GM18499 (cell line): ENCODE results near the gene DOCK4.
A peak's percentile ranks its signal among the peaks of the same experiment; 100 is the strongest.

ENCODE experiments used
- ATAC-seq: cut with Tn5 transposase; IDR thresholded peaks from one replicate; pipeline ENCODE4 v1.9.1; 2021; ENCODE audit warnings: moderate number of reproducible peaks; ENCODE audit not compliant: insufficient read depth, unreplicated experiment

The DOCK4 gene

GRCh38 chr7:111878785-111879184, 327.4 kb downstream of the DOCK4 start:
- ATAC-seq = no peak

- ATAC-seq = no peak
Measured at GRCh38 chr7:111877931-111878330, 328.3 kb downstream of the DOCK4 start.

- no peak for ATAC-seq
Measured at GRCh38 chr7:111873963-111874690, 332.1 kb downstream of the DOCK4 start.

GRCh38 chr7:111873326-111873646, 332.9 kb downstream of the DOCK4 start:
- ATAC-seq = no peak

- no peak for ATAC-seq
Measured at GRCh38 chr7:111872450-111873325, 333.5 kb downstream of the DOCK4 start.

GRCh38 chr7:111871283-111871682, 334.9 kb downstream of the DOCK4 start:
- ATAC-seq = no peak

GRCh38 chr7:111869280-111869679, 336.9 kb downstream of the DOCK4 start:
- ATAC-seq = no peak

GRCh38 chr7:111867348-111867931, 338.8 kb downstream of the DOCK4 start:
- no peak for ATAC-seq

- ATAC-seq = no peak
Measured at GRCh38 chr7:111866787-111867186, 339.4 kb downstream of the DOCK4 start.

GRCh38 chr7:111865430-111865829, 340.8 kb downstream of the DOCK4 start:
- ATAC-seq = no peak

- no peak for ATAC-seq
Measured at GRCh38 chr7:111864291-111864976, 341.8 kb downstream of the DOCK4 start.

GRCh38 chr7:111863269-111863668, 342.9 kb downstream of the DOCK4 start:
- no peak for ATAC-seq

- no peak for ATAC-seq
Measured at GRCh38 chr7:111860248-111860647, 346.0 kb downstream of the DOCK4 start.

GRCh38 chr7:111858331-111858730, 347.9 kb downstream of the DOCK4 start:
- ATAC-seq = no peak

- ATAC-seq = no peak
Measured at GRCh38 chr7:111855842-111856227, 350.4 kb downstream of the DOCK4 start.

- ATAC-seq = peak; percentile 84
Measured at GRCh38 chr7:111855161-111855841, 350.9 kb downstream of the DOCK4 start.

- no peak for ATAC-seq
Measured at GRCh38 chr7:111853201-111853990, 352.8 kb downstream of the DOCK4 start.

- ATAC-seq = no peak
Measured at GRCh38 chr7:111852081-111852480, 354.1 kb downstream of the DOCK4 start.

GRCh38 chr7:111846898-111847297, 359.3 kb downstream of the DOCK4 start:
- no peak for ATAC-seq
